K562 treated with DMSO at 1 percent for 4 hours (cell line): Measurements from ENCODE around the gene ZNF521. TPM values are rescaled to one million over a fixed set of nuclear protein-coding genes. Genes with fewer than 3 reads are reported as not detected.

ENCODE experiments used
- total RNA-seq: library from RNA; unstranded; fragments of 300-600 nt; gene quantifications from 2 replicates; pipeline ENCODE4 v1.2.3, GENCODE V29; 2022; ENCODE audit not compliant: insufficient read depth

The ZNF521 gene
- total RNA-seq = 3.8 TPM in 1 of 2 replicates, not detected in the other

GRCh38 chr18:25351777-25352628, at the start of gene ZNF521:
TSS of gene ZNF521 (minus strand) at chr18:25352166. CDS start at chr18:25350946, 1,220 bp downstream.

